Prostate gland (tissue), 2 donors: ENCODE data around the gene MALRD1. TPM values are rescaled to one million over a fixed set of nuclear protein-coding genes. Genes with fewer than 3 reads are reported as not detected.

Experiments used
- DNase-seq: peaks from one replicate; pipeline ENCODE4 v3.0.0-alpha.2; 2019; ENCODE audit warnings: low spot score
- H3K27ac ChIP-seq, 2 donors: fragments of 200-600 bp; sonication (generic); 2 replicates each; pipeline ENCODE4 v1.5.1; 2017 to 2019
- H3K27me3 ChIP-seq: fragments of 200-600 bp; sonication (generic); replicated peaks from 2 replicates; pipeline ENCODE4 v1.5.1; 2019; ENCODE audit not compliant: insufficient read depth
- H3K36me3 ChIP-seq, 2 donors: fragments of 200-600 bp; sonication (generic); 1 replicate in 1 of 2; 2 replicates in 1 of 2; pipeline versions ENCODE4 v1.5.1 to v1.8.1; 2017 to 2019
- H3K4me1 ChIP-seq: fragments of 200-600 bp; sonication (generic); replicated peaks from 2 replicates; pipeline ENCODE4 v1.5.1; 2019
- H3K4me3 ChIP-seq, 2 donors: fragments of 200-600 bp; sonication (generic); 2 replicates each; pipeline ENCODE4 v1.5.1; 2017 to 2019
- H3K9me3 ChIP-seq: fragments of 200-600 bp; sonication (generic); 2 replicates; pipeline ENCODE4 v1.5.1; 2017
- POLR2A ChIP-seq: fragments of 450-650 bp; IDR thresholded peaks from one replicate; pipeline ENCODE4 v1.6.1; 2016; ENCODE audit warnings: antibody characterized with exemption, mild to moderate bottlenecking
- POLR2AphosphoS5 ChIP-seq: sonication (generic); formaldehyde crosslinking; IDR thresholded peaks from one replicate; pipeline ENCODE4 v1.6.1; 2017; ENCODE audit warnings: antibody characterized with exemption
- WGBS: methylation state at CpG from one replicate; pipeline ENCODE4 v1.1.5; 2018; 5-methylcytosine and 5-hydroxymethylcytosine counted together
- intact Hi-C: fragments of 100-400 bp; cut with DNase I; formaldehyde crosslinking; loops from one replicate; pipeline ENCODE4 v1.14.2; 2022
- total RNA-seq, 2 donors: library from RNA; depleted of rRNA; stranded (reverse); fragments of >200 nt; gene quantifications; one replicate each; pipeline ENCODE4 v1.1.0, GENCODE V29; 2016
- TF ChIP-seq, protein P1 (sequence below), 4 experiments: fragments of 200-600 bp in 2 of 4; fragments of 450-650 bp in 2 of 4; sonication (generic) in 2 of 4; IDR thresholded peaks; 1 replicate in 3 of 4; 2 replicates in 1 of 4; pipeline ENCODE4 v1.5.1; 2016 to 2019; ENCODE audit warnings: antibody characterized with exemption in 4 of 4, mild to moderate bottlenecking in 2 of 4, moderate library complexity in 2 of 4

MALRD1 gene
- total RNA-seq, 2 donors from 2014 or later, result 2.1 TPM; not detected in 1

DNA sequence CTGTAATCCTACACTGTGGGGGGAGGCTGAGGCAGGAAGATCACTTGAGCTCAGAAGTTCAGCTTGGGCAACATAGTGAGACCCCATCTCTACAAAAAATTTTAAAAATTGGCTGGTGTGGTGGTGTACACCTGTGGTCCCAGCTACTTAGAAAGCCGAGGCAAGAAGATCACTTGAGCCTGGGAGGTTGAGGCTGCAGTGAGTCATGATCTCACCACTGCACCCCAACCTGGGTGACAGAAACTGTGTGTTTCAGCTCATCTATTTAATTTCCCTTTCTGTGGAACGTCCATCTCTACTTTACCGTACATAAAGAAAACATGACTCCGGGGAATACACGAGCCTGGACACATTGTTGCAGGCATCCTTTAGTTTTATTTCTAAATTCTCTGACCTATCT, 413.0 kb downstream of the MALRD1 start:
- TF ChIP-seq, protein P1, sequence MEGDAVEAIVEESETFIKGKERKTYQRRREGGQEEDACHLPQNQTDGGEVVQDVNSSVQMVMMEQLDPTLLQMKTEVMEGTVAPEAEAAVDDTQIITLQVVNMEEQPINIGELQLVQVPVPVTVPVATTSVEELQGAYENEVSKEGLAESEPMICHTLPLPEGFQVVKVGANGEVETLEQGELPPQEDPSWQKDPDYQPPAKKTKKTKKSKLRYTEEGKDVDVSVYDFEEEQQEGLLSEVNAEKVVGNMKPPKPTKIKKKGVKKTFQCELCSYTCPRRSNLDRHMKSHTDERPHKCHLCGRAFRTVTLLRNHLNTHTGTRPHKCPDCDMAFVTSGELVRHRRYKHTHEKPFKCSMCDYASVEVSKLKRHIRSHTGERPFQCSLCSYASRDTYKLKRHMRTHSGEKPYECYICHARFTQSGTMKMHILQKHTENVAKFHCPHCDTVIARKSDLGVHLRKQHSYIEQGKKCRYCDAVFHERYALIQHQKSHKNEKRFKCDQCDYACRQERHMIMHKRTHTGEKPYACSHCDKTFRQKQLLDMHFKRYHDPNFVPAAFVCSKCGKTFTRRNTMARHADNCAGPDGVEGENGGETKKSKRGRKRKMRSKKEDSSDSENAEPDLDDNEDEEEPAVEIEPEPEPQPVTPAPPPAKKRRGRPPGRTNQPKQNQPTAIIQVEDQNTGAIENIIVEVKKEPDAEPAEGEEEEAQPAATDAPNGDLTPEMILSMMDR (IDR thresholded peaks at IDR 0.05), result no peak
- TF ChIP-seq POLR2A (no peak), POLR2AphosphoS5 (no peak)
- 97% methylated on average over 5 of the region's 5 CpGs for WGBS
- no peaks in the 10 kb centered on the region for H3K27me3 ChIP-seq

DNA sequence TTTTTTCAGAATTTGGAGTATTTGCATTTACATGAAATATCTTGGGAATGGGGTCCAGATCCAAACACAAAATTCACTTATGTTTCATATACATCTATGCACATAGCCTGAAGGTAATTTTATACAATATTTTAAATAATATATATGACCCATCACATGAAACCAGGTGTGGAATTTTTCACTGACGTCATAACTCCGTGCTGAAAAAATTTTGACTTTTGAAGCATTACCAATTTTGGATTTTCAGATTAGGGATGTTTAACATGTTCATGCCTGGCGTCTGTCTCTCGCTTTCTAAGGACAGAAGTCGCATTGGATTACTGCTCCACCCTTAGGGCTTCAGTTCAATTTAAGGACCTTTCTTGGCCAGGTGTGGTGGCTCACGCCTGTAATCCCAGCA, 418.1 kb downstream of the MALRD1 start:
- no peak for DNase-seq
- Histone ChIP-seq H3K4me3 (no peak overlapping the region), H3K36me3 (no peaks in the 10 kb centered on the region), H3K4me1 (no peaks in the 10 kb centered on the region), H3K9me3 (no peaks in the 10 kb centered on the region), H3K27ac (no peak overlapping the region), H3K27me3 (no peaks in the 10 kb centered on the region)
- no peak for TF ChIP-seq POLR2AphosphoS5
- no peak for TF ChIP-seq POLR2A
- TF ChIP-seq, protein P1 (IDR thresholded peaks at IDR 0.05), result no peak
- intact Hi-C loops, result no loop called here
- WGBS, result 96% methylated on average over 6 of the region's 6 CpGs

More for the DNA sequence above, 413.0 kb downstream of the MALRD1 start:
- Histone ChIP-seq H3K9me3 (no peaks in the 10 kb centered on the region), H3K4me1 (no peaks in the 10 kb centered on the region), H3K4me3 (no peak overlapping the region), H3K36me3 (no peaks in the 10 kb centered on the region), H3K27ac (no peak overlapping the region)
- intact Hi-C loops, result no loop called here
- no peak for DNase-seq

DNA sequence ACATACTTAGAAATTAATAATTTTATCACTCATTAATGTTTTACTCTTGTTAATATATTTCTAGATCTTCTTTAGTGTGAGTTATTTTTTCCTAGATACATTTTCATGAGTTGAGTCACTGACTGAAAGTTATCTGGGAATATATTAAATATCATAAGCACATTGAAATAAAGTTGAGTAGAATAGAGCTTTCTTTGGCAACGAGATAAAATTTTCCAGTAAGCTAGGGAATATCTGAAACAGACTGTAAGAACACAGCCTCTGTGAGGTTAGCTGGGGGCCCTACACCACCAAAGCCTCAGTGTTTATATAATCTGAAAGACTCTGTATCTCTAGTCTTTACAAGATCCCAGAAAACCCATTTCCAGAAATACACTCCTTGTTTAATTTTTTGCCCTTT, 419.8 kb downstream of the MALRD1 start:
- H3K4me3 ChIP-seq, result no peak overlapping the region
- 53% methylated on average over 1 of the region's 1 CpG for WGBS
- no peaks in the 10 kb centered on the region for H3K27me3 ChIP-seq
- no peaks in the 10 kb centered on the region for H3K36me3 ChIP-seq
- DNase-seq, result no peak
- no peak overlapping the region for H3K27ac ChIP-seq
- H3K4me1 ChIP-seq, result no peaks in the 10 kb centered on the region
- intact Hi-C loops, result no loop called here
- TF ChIP-seq POLR2A (no peak), POLR2AphosphoS5 (no peak)
- H3K9me3 ChIP-seq, result no peaks in the 10 kb centered on the region

DNA sequence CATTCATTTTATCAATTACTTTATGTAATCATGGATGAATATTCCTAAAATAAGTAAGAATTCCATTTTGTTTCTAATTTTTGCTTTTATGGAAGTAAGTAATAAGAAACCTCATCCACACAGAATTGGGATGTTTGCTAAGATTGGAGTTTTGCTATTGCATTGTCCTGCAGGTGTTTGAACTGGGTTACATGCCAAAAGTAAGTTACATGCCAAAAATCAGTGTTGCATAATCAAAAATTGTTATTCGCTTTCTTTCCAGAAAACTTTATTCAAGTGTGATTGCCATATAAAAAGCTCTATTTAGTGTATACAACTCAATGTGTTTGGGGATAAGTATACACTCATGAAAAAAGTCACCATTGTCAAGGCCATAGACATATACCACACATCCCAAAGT, 420.9 kb downstream of the MALRD1 start:
- Histone ChIP-seq H3K4me1 (no peaks in the 10 kb centered on the region), H3K4me3 (no peak overlapping the region), H3K27me3 (no peaks in the 10 kb centered on the region), H3K9me3 (no peaks in the 10 kb centered on the region), H3K27ac (no peak overlapping the region), H3K36me3 (no peaks in the 10 kb centered on the region)
- DNase-seq, result no peak
- 0% methylated on average over 1 of the region's 1 CpG for WGBS
- TF ChIP-seq POLR2AphosphoS5 (no peak), POLR2A (no peak)
- TF ChIP-seq, protein P1 (IDR thresholded peaks at IDR 0.05), result no peak
- intact Hi-C loops, result no loop called here

DNA sequence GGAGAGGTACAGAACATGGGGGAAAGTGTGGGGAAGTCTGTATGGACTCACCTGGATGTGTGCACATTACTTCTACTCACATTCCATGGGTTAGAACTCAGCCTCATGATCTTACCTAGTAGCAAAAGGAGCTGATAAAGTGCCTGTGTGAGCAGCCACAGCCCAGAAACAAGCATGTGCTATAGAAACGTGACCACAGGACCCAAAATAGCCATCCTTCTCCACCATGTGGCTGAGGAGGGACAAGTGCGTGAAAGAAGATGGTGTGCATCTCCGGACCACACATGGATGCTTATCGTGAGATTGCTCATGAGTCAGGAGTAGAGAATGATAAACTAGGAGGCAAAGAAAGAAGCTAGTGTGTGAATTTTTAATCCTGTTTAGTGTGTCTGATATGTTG, 431.3 kb downstream of the MALRD1 start:
- Histone ChIP-seq H3K4me1 (no peaks in the 10 kb centered on the region), H3K27me3 (no peaks in the 10 kb centered on the region), H3K27ac (no peak overlapping the region), H3K9me3 (no peaks in the 10 kb centered on the region), H3K36me3 (no peaks in the 10 kb centered on the region), H3K4me3 (no peak overlapping the region)
- no peak for DNase-seq
- 79% methylated on average over 4 of the region's 4 CpGs for WGBS
- intact Hi-C loops, result no loop called here
- TF ChIP-seq POLR2AphosphoS5 (no peak), POLR2A (no peak)
- TF ChIP-seq, protein P1 (IDR thresholded peaks at IDR 0.05), result no peak
